Mononuclear cell (primary cell): ENCODE data around the gene MT2A. TPM values are rescaled to one million over a fixed set of nuclear protein-coding genes. Genes with fewer than 3 reads are reported as not detected.

Experiments
- H3K27me3 ChIP-seq: 2 replicates; pipeline ENCODE4 v1.6.0; 2011; ENCODE audit warnings: low read length, control low read depth; ENCODE audit not compliant: insufficient read depth
- H3K4me1 ChIP-seq: 2 replicates; pipeline ENCODE4 v1.5.1; 2011; ENCODE audit warnings: mild to moderate bottlenecking, low read length, control low read depth; ENCODE audit not compliant: insufficient read depth
- H3K4me3 ChIP-seq: 2 replicates; pipeline ENCODE4 v1.5.1; 2011; ENCODE audit warnings: mild to moderate bottlenecking, low read length, moderate library complexity
- H3K9me3 ChIP-seq: 2 replicates; pipeline ENCODE4 v1.5.1; 2011; ENCODE audit warnings: low read depth, mild to moderate bottlenecking, control low read depth, low read length
- total RNA-seq: library from RNA; depleted of rRNA; stranded (reverse); fragments of >200 nt; gene quantifications from one replicate; pipeline ENCODE4 v1.2.3, GENCODE V29; 2012

The MT2A gene
- total RNA-seq, 1 donor = 10.9 TPM

- Histone ChIP-seq H3K4me1 (peaks cover 13% of the 10 kb centered on the region), H3K9me3 (no peaks in the 10 kb centered on the region), H3K27me3 (peaks cover 30% of the 10 kb centered on the region), H3K4me3 (no peak overlapping the region)
Measured at GRCh38 chr16:56623637-56624036, 15.3 kb downstream of the MT2A start.

GRCh38 chr16:56625140-56625942, 17.0 kb downstream of the MT2A start, which contains the start of gene MT1E:
TSS of gene MT1E (plus strand) at chr16:56625781. CDS start at chr16:56625852, 71 bp downstream.
- peak within 1 kb of the TSS; percentile 48 for H3K4me3 ChIP-seq
- H3K27me3 ChIP-seq = peaks cover 31% of the 10 kb centered on the region
- peaks cover 13% of the 10 kb centered on the region for H3K4me1 ChIP-seq
- no peaks in the 10 kb centered on the region for H3K9me3 ChIP-seq

GRCh38 chr16:56625943-56626654, 17.7 kb downstream of the MT2A start:
- H3K27me3 ChIP-seq = peaks cover 39% of the 10 kb centered on the region
- H3K4me1 ChIP-seq = peaks cover 13% of the 10 kb centered on the region
- H3K9me3 ChIP-seq = no peaks in the 10 kb centered on the region
- peak overlapping the region; percentile 48 for H3K4me3 ChIP-seq

- no peak overlapping the region for H3K4me3 ChIP-seq
- H3K27me3 ChIP-seq = peaks cover 45% of the 10 kb centered on the region
- H3K4me1 ChIP-seq = peaks cover 13% of the 10 kb centered on the region
- no peaks in the 10 kb centered on the region for H3K9me3 ChIP-seq
Measured at GRCh38 chr16:56626685-56627084, 18.3 kb downstream of the MT2A start.

- Histone ChIP-seq H3K9me3 (no peaks in the 10 kb centered on the region), H3K4me1 (peaks cover 19% of the 10 kb centered on the region), H3K27me3 (peaks cover 65% of the 10 kb centered on the region), H3K4me3 (no peak overlapping the region)
Measured at GRCh38 chr16:56628486-56629350, 20.3 kb downstream of the MT2A start.

GRCh38 chr16:56629531-56629930, 21.1 kb downstream of the MT2A start:
- no peaks in the 10 kb centered on the region for H3K9me3 ChIP-seq
- peaks cover 70% of the 10 kb centered on the region for H3K27me3 ChIP-seq
- peaks cover 19% of the 10 kb centered on the region for H3K4me1 ChIP-seq
- no peak overlapping the region for H3K4me3 ChIP-seq

- peaks cover 21% of the 10 kb centered on the region for H3K4me1 ChIP-seq
- H3K27me3 ChIP-seq = peaks cover 72% of the 10 kb centered on the region
- H3K4me3 ChIP-seq = no peak overlapping the region
- no peaks in the 10 kb centered on the region for H3K9me3 ChIP-seq
Measured at GRCh38 chr16:56630134-56630533, 21.8 kb downstream of the MT2A start.

GRCh38 chr16:56631197-56631596, 22.8 kb downstream of the MT2A start:
- Histone ChIP-seq H3K9me3 (no peaks in the 10 kb centered on the region), H3K27me3 (peaks cover 73% of the 10 kb centered on the region), H3K4me3 (no peak overlapping the region), H3K4me1 (peaks cover 16% of the 10 kb centered on the region)

GRCh38 chr16:56631832-56632155, 23.4 kb downstream of the MT2A start:
- H3K4me3 ChIP-seq = no peak overlapping the region
- H3K4me1 ChIP-seq = peaks cover 16% of the 10 kb centered on the region
- no peaks in the 10 kb centered on the region for H3K9me3 ChIP-seq
- H3K27me3 ChIP-seq = peaks cover 76% of the 10 kb centered on the region

GRCh38 chr16:56632156-56632847, 23.9 kb downstream of the MT2A start, which contains the start of gene MT1M:
TSS of gene MT1M (plus strand) at chr16:56632659. CDS start at chr16:56632732, 73 bp downstream.
- peaks cover 16% of the 10 kb centered on the region for H3K4me1 ChIP-seq
- no peak within 1 kb of the TSS for H3K4me3 ChIP-seq
- H3K27me3 ChIP-seq = peaks cover 76% of the 10 kb centered on the region

GRCh38 chr16:56632848-56633365, 24.5 kb downstream of the MT2A start:
- no peaks in the 10 kb centered on the region for H3K9me3 ChIP-seq
- peaks cover 82% of the 10 kb centered on the region for H3K27me3 ChIP-seq
- H3K4me3 ChIP-seq = no peak overlapping the region
- H3K4me1 ChIP-seq = peaks cover 18% of the 10 kb centered on the region

More at GRCh38 chr16:56632156-56632847, 23.9 kb downstream of the MT2A start, which contains the start of gene MT1M:
- H3K9me3 ChIP-seq = no peaks in the 10 kb centered on the region

- no peak overlapping the region for H3K4me3 ChIP-seq
- peaks cover 24% of the 10 kb centered on the region for H3K4me1 ChIP-seq
- peaks cover 88% of the 10 kb centered on the region for H3K27me3 ChIP-seq
- H3K9me3 ChIP-seq = no peaks in the 10 kb centered on the region
Measured at GRCh38 chr16:56633535-56633934, 25.2 kb downstream of the MT2A start.

GRCh38 chr16:56634715-56635440, 26.5 kb downstream of the MT2A start:
- Histone ChIP-seq H3K4me3 (no peak overlapping the region), H3K27me3 (peaks cover 100% of the 10 kb centered on the region)

More at GRCh38 chr16:56634715-56635440, 26.5 kb downstream of the MT2A start:
- no peaks in the 10 kb centered on the region for H3K9me3 ChIP-seq
- H3K4me1 ChIP-seq = peaks cover 26% of the 10 kb centered on the region
